A673 (cell line): Measurements from ENCODE around the gene GRHL3.

Experiments used
- CTCF ChIP-seq: fragments of 300-800, 200-600 bp; sonication (generic); conservative IDR thresholded peaks from 2 replicates; pipeline ENCODE4 v1.5.1; 2017; ENCODE audit warnings: low read depth, mild to moderate bottlenecking, antibody characterized with exemption, low read length, moderate library complexity, mixed read lengths
- EZH2 ChIP-seq: fragments of 200-600 bp; sonication (generic); IDR thresholded peaks from 2 replicates; pipeline ENCODE4 v1.6.1; 2017; ENCODE audit warnings: borderline replicate concordance, low read depth, mild to moderate bottlenecking, mixed read lengths, antibody characterized with exemption, low read length; ENCODE audit not compliant: poor library complexity, severe bottlenecking

- TF ChIP-seq CTCF (no peak), EZH2 (no peak)
Measured at GRCh38 chr1:24292887-24293286, 26.3 kb upstream of the GRHL3 start.
